IMR-90 (cell line): Measurements from ENCODE around the gene SIPA1L3.

Experiments used
- BHLHE40 ChIP-seq: fragments of 150-350 bp; IDR thresholded peaks from 2 replicates; pipeline ENCODE4 v1.6.1; 2016; ENCODE audit warnings: mild to moderate bottlenecking, low read depth, low read length
- CHD1 ChIP-seq: IDR thresholded peaks from 2 replicates; pipeline ENCODE4 v1.6.1; 2012; ENCODE audit warnings: low read depth, low read length, improper control_type of control experiment
- CTCF ChIP-seq: conservative IDR thresholded peaks from 2 replicates; pipeline ENCODE4 v1.5.1; 2012; ENCODE audit warnings: mild to moderate bottlenecking, low read depth, low read length, improper control_type of control experiment
- MAFK ChIP-seq: IDR thresholded peaks from 2 replicates; pipeline ENCODE4 v1.6.1; 2012; ENCODE audit warnings: low read depth, low read length, improper control_type of control experiment
- MXI1 ChIP-seq: IDR thresholded peaks from 2 replicates; pipeline ENCODE4 v1.6.1; 2012; ENCODE audit warnings: low read depth, mild to moderate bottlenecking, low read length, moderate library complexity, borderline replicate concordance
- POLR2A ChIP-seq: IDR thresholded peaks from 2 replicates; pipeline ENCODE4 v1.6.1; 2012; ENCODE audit warnings: mild to moderate bottlenecking, low read depth, low read length
- RAD21 ChIP-seq: IDR thresholded peaks from 2 replicates; pipeline ENCODE4 v1.6.1; 2012; ENCODE audit warnings: low read length, improper control_type of control experiment
- RCOR1 ChIP-seq: IDR thresholded peaks from 2 replicates; pipeline ENCODE4 v1.6.1; 2012; ENCODE audit warnings: mild to moderate bottlenecking, low read length, improper control_type of control experiment; ENCODE audit not compliant: insufficient replicate concordance
- RFX5 ChIP-seq: IDR thresholded peaks from 2 replicates; pipeline ENCODE4 v1.8.0; 2012; ENCODE audit warnings: low read depth, mild to moderate bottlenecking, low read length, moderate library complexity
- SMC3 ChIP-seq: fragments of 150-350 bp; IDR thresholded peaks from 2 replicates; pipeline ENCODE4 v1.6.1; 2016; ENCODE audit warnings: low read depth, mild to moderate bottlenecking, antibody characterized with exemption, low read length, moderate library complexity
- USF2 ChIP-seq: fragments of 150-350 bp; IDR thresholded peaks from 2 replicates; pipeline ENCODE4 v1.6.1; 2017; ENCODE audit warnings: mild to moderate bottlenecking, antibody characterized with exemption, low read length, low read depth
- TF ChIP-seq, protein P1 (sequence below): fragments of 150-350 bp; IDR thresholded peaks from 2 replicates; pipeline ENCODE4 v1.6.1; 2016; ENCODE audit warnings: low read depth, mild to moderate bottlenecking, low read length, moderate library complexity, borderline replicate concordance

- TF ChIP-seq CTCF, result no peak
- no peak for TF ChIP-seq BHLHE40
- TF ChIP-seq USF2, result no peak
- no peak for TF ChIP-seq RFX5
- no peak for TF ChIP-seq SMC3
- TF ChIP-seq POLR2A, result no peak
- no peak for TF ChIP-seq MAFK
- TF ChIP-seq, protein P1, sequence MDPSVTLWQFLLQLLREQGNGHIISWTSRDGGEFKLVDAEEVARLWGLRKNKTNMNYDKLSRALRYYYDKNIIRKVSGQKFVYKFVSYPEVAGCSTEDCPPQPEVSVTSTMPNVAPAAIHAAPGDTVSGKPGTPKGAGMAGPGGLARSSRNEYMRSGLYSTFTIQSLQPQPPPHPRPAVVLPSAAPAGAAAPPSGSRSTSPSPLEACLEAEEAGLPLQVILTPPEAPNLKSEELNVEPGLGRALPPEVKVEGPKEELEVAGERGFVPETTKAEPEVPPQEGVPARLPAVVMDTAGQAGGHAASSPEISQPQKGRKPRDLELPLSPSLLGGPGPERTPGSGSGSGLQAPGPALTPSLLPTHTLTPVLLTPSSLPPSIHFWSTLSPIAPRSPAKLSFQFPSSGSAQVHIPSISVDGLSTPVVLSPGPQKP, result no peak
- TF ChIP-seq RAD21, result no peak
- no peak for TF ChIP-seq RCOR1
- no peak for TF ChIP-seq MXI1
- TF ChIP-seq CHD1, result no peak
Observed at GRCh38 chr19:38252385-38252784, 345.4 kb downstream of the SIPA1L3 start.
